Lung (tissue), 12 donors: ENCODE results near the gene SKOR1. TPM values are rescaled to one million over a fixed set of nuclear protein-coding genes. Genes with fewer than 3 reads are reported as not detected.

Experiments used
- ATAC-seq: fragments of 200-7000 bp; cut with Tn5 transposase; one replicate; pipeline ENCODE4 v1.9.1; 2020; ENCODE audit warnings: moderate number of reproducible peaks; ENCODE audit not compliant: insufficient read depth, low FRiP score
- DNase-seq, 3 donors: peaks; one replicate each; pipeline ENCODE4 v3.0.0-alpha.2; 2013 to 2017
- H3K27ac ChIP-seq, 2 donors: one replicate each; pipeline ENCODE4 v1.5.1; 2013; ENCODE audit warnings: mild to moderate bottlenecking in 2 of 2, moderate library complexity in 2 of 2, control low read depth in 1 of 2, inconsistent platforms in 1 of 2, low read depth in 1 of 2, low read length in 1 of 2
- H3K27me3 ChIP-seq, 3 donors: one replicate each; pipeline ENCODE4 v1.5.1; 2013; ENCODE audit warnings: low read length in 2 of 3; ENCODE audit not compliant: control insufficient read depth in 3 of 3, insufficient read depth in 3 of 3
- H3K36me3 ChIP-seq, 4 donors: one replicate each; pipeline ENCODE4 v1.5.1; 2013; ENCODE audit warnings: low read length in 4 of 4, mild to moderate bottlenecking in 1 of 4, moderate library complexity in 1 of 4; ENCODE audit not compliant: control insufficient read depth in 4 of 4, insufficient read depth in 4 of 4
- H3K4me1 ChIP-seq, 5 donors: one replicate each; pipeline ENCODE4 v1.5.1; 2013; ENCODE audit warnings: low read length in 5 of 5, mild to moderate bottlenecking in 2 of 5, moderate library complexity in 1 of 5; ENCODE audit not compliant: control insufficient read depth in 5 of 5, insufficient read depth in 5 of 5
- H3K4me3 ChIP-seq: one replicate; pipeline ENCODE4 v1.5.1; 2013; ENCODE audit warnings: mild to moderate bottlenecking, control low read depth, moderate library complexity
- H3K9ac ChIP-seq, 2 donors: one replicate each; pipeline ENCODE4 v1.5.1; 2013; ENCODE audit warnings: low read length in 2 of 2, control low read depth in 1 of 2; ENCODE audit not compliant: insufficient read depth in 1 of 2
- H3K9me3 ChIP-seq, 4 donors: one replicate each; pipeline ENCODE4 v1.5.1; 2013; ENCODE audit warnings: low read length in 3 of 4, mild to moderate bottlenecking in 1 of 4, moderate library complexity in 1 of 4; ENCODE audit not compliant: control insufficient read depth in 4 of 4, insufficient read depth in 3 of 4
- CTCF ChIP-seq: IDR thresholded peaks from 2 replicates; pipeline ENCODE4 v1.5.1; 2012; ENCODE audit warnings: mild to moderate bottlenecking; ENCODE audit errors: control extremely low read depth, extremely low read depth
- WGBS, 2 donors: extraction: QIAGEN DNeasy Blood & Tissue Kit; methylation state at CpG; one replicate each; pipeline ENCODE4 v1.1.7; 2013; 5-methylcytosine and 5-hydroxymethylcytosine counted together
- polyA plus RNA-seq, 2 donors: library from polyadenylated mRNA; stranded (reverse); fragments of 200-250 nt; gene quantifications; one replicate each; pipeline ENCODE4 v1.2.1, GENCODE V29; 2013
- total RNA-seq, 2 donors: library from RNA; depleted of rRNA in 1 of 2; stranded (reverse); fragments of >200 nt in 1 of 2; gene quantifications; one replicate each; pipeline ENCODE4 v1.2.1, GENCODE V29; 2014 to 2021
- donor health status: control.
- donor health status: control.
- donor health status: Bipolar disorder and iron deficiency.
- donor health status: healthy.
- donor health status: DM: yes; HTN: yes; CAD: no.

Gene SKOR1
- total and polyA plus RNA-seq, 4 donors, result 0.17 to 0.46 (median 0.31) TPM

DNA sequence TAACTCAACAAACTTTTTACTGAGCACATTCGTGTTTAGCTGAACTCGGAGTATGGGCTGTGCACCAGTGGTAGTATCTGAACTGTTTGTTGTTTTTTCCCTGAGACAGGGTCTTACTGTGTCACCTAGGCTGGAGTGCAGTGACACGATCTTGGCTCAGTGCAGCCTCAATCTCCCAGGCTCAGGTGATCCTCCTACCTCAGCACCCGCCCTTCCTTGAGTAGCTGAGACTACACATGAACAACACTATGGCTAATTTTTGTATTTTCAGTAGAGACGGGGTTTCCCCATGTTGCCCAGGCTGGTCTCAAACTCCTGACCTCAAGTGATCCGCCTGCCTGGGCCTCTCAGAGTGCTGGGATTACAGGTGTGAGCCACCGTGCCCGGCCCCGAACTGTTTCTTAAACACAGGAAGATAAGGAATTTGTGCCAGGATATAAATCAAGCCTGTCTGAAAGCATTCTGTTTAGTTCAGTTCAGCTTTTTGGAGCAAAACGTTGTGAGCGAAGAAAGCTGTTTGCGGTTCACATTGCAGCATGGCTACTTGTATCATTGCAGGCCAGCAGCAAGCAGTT lies 40.4 kb upstream of the SKOR1 start:
- H3K9ac ChIP-seq, result no peak overlapping the region
- no peaks in the 10 kb centered on the region for H3K27me3 ChIP-seq
- no peak overlapping the region for H3K4me3 ChIP-seq
- no peaks in the 10 kb centered on the region for H3K9me3 ChIP-seq
- no peak for TF ChIP-seq CTCF
- H3K4me1 ChIP-seq, result no peaks in the 10 kb centered on the region
- no peak overlapping the region for H3K27ac ChIP-seq
- ATAC-seq (no peak), DNase-seq (no peak)
- H3K36me3 ChIP-seq, result peaks cover 0 to 8% (median 0%) of the 10 kb centered on the region in 4 donors
- WGBS, 2 donors, result 66 to 82% methylated on average over 12 of the region's 12 CpGs

GRCh38 chr15:67785431-67785830 lies 39.9 kb upstream of the SKOR1 start:
- Histone ChIP-seq H3K36me3 (peaks cover 0 to 8% (median 0%) of the 10 kb centered on the region in 4 donors), H3K4me3 (no peak overlapping the region), H3K27me3 (no peaks in the 10 kb centered on the region), H3K4me1 (no peaks in the 10 kb centered on the region), H3K9ac (no peak overlapping the region), H3K9me3 (no peaks in the 10 kb centered on the region), H3K27ac (no peak overlapping the region)
- no peak for TF ChIP-seq CTCF
- 71 to 80% methylated on average over 5 of the region's 5 CpGs for WGBS, 2 donors
- no peak for ATAC-seq
- no peak for DNase-seq

- no peak for ATAC-seq
- TF ChIP-seq CTCF, result no peak
- H3K4me3 ChIP-seq, result no peak overlapping the region
- WGBS, 2 donors, result 94 to 96% methylated on average over 4 of the region's 4 CpGs
- H3K27ac ChIP-seq, result no peak overlapping the region
- no peaks in the 10 kb centered on the region for H3K9me3 ChIP-seq
- no peak overlapping the region for H3K9ac ChIP-seq
- DNase-seq, result no peak
- H3K4me1 ChIP-seq, result no peaks in the 10 kb centered on the region
- no peaks in the 10 kb centered on the region for H3K27me3 ChIP-seq
- H3K36me3 ChIP-seq, result peaks cover 0 to 8% (median 0%) of the 10 kb centered on the region in 4 donors
Measured at GRCh38 chr15:67786646-67787045, 38.7 kb upstream of the SKOR1 start.

DNA sequence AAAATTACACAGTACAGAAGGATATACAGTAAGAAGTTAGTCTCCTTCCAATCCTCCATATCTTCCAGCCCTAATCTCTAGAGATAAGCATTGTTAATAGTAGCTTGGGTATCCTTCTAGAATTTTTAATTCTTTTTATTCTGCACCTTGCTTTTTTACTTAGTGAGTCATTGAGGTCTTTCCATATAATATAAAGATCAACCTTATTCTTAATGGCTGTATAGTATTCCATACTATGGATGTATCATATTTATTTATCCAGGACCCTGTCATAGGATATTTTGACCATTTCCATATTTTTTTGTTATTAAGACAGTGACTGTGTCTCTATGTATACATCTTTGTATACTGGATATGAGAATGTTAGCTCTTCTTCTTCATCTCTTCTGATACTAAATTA lies 36.3 kb upstream of the SKOR1 start:
- Histone ChIP-seq H3K36me3 (peaks cover 0 to 2% (median 0%) of the 10 kb centered on the region in 4 donors), H3K4me3 (no peak overlapping the region), H3K4me1 (no peaks in the 10 kb centered on the region), H3K9me3 (no peaks in the 10 kb centered on the region), H3K27ac (no peak overlapping the region), H3K9ac (no peak overlapping the region), H3K27me3 (no peaks in the 10 kb centered on the region)
- no peak for TF ChIP-seq CTCF
- DNase-seq (no peak), ATAC-seq (no peak)
